GM18873 (cell line): ENCODE measurements around the gene CELA2B.
"Not testable (repeated sequence)": the region's sequence is repeated elsewhere in the genome, so short reads cannot be mapped to it uniquely, and the experiment has no call there.

Source experiments
- ATAC-seq: cut with Tn5 transposase; IDR thresholded peaks from one replicate; pipeline ENCODE4 v1.9.1; 2021; ENCODE audit warnings: mild to moderate bottlenecking, moderate library complexity, moderate number of reproducible peaks; ENCODE audit not compliant: unreplicated experiment, low FRiP score

CELA2B gene

DNA sequence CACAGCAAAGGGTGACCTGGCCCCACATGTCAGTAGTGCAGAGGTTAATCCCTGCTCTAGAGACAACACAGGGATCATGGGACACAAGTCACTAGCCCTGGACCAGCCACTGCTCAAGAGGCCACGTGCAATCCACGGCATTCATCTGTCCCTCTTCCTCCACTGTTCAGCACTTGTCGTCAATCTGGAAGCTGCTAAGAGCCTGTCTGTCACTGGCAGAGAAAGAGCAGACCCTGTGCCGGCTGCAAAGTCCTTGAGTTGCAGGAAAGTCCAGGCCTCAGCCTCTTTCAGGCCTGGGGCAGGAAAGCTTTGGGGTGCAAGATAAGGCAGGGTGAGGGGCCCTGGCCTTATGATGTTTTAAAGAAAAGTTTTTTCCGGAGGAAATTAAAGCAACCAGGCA, 16.7 kb downstream of the CELA2B start:
- ATAC-seq, result no peak

DNA sequence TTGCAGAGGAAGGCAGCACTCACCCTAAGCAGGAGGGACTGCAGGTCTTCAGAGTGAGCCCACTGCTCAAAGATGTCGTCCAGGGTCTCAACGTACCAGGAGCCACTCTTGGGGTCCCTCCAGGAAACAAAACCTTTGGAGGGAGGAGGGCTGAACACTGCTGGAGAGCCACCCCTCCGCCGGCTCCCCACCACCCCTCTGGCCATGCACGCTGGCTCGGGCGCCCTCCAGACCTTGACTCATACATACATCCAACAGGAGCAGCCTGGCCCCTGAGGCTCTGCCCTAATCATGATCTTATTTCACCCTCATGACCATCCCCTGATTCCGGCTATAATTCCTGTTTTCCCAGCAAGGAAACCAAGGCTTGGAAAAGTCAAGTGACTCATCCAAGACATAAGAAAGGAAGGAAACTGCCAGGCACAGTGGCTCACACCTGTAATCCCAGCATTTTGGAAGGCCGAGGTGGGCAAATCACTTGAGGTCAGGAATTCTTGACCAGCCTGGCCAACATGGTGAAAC, 18.0 kb downstream of the CELA2B start:
- no peak for ATAC-seq

DNA sequence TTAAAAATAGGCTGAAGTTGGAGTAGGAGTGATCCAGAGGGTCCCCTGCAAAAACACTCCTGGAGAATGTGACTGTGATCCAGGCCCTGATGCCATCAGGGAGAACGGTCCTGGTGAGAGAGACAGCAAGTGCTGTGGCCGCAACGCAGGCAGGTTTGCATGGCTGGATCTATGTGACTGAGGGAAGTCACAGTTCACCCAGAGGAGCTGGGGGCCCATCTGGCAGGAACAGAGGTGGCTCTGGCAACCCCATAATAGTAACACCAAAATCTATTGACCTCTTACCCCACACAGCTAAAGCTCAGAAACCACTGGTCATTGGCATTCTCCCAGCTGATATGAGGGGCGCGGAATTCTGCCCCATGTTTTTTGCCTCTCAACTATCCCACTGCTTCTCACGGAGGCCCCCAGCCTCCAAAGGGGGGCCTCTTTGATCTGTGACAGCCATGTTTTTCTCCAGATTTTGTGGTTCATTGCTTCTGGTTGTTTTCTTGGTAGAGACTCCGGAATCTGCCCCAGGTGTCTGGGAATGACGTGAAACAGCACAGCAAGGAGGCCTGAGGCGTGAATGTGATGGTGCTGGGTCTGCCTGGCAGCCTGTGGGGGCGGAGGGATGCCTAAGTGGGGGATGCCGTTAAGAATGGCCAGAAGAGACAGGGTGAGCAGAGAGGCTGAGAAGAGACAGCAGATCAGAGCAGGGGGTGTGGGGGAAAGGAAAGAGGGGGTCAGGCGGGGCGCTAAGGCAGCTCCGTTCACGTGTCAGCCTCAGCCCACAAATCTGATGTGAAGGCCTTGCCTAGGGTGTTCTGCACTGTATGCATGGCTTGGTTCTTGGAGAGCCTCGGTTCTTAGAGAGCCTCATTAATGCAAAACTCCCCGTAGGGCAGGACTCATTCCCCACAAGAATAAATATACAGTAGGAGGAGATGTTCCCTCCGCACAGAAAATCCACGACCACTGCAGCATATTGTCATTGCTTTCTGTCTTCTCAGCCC, 24.6 kb downstream of the CELA2B start:
- ATAC-seq, result no peak

DNA sequence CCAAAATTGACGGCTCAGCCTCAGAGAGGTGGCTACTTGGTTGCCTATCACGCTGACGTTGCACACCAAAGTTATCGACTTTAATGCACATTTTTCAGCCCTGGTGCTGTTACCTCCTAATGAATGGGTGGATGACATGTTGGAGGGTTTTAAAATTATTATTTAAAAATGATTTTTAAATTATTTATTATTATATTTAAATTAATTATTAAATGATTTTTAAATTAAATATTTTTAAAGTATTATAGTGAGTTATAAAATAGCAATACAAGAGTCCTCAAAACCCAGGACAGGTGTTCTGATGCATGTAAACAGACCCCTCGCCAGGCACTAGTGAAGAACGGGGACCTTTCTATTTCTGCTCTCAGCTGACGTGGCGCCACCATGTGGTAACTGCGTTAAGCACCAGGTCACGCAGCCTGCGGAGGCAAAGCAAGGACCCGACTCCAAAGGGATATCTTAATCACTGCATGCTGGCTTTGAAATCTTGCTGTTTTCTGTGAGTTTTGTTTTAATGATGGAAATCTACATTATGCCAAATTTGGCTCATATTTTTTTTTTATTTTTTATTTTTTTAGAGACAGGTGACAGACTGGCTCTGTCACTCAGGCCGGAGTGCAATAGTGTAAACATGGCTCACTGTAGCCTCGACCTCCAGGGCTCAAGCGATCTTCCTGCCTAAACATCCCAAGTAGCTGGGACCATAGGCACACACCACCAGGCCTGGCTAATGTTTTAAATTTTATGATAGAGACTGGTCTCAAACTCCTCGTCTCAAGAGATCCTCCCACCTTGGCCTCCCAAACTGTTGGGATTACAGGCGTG, 25.5 kb downstream of the CELA2B start:
- no peak for ATAC-seq

DNA sequence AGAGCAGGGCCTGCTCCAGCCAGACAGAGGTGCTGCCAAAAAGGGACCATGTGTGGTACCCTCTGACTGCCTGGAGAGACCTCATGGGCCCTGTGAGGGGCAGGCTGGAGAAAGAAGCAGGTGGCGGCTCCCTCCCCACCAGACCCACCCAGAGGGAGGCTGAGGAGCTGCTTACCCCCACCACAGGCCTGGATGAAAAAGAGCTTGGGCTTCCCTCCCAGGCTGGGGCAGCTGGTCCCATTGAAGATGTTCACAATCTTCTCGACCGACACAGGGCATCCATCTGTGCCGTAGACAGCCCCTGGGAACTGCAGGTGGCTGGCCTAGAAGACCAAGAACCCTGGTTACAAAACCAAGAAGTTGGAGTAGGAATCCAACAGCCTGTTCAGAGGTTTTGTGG, 28.5 kb downstream of the CELA2B start:
- ATAC-seq, result no peak

DNA sequence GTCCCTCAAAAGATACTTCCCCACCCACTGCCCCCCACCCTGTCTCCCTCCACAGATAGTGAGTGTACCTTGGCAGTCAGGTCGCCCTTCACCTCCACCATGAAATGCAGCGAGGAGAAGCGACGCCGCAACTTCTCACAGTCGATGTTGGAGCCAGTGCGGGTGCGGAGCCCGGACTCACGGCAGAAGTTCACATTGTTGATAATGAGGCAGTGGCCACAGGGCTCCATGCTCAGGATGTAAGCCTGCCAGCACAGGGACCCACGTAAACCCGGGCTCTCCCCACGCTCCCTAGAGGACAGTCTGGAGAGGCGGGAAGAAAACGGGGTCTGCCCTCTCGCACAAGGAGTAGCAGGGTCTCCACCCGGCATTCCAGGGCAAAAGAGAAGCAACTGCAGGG, 30.9 kb downstream of the CELA2B start:
- ATAC-seq, result no peak

DNA sequence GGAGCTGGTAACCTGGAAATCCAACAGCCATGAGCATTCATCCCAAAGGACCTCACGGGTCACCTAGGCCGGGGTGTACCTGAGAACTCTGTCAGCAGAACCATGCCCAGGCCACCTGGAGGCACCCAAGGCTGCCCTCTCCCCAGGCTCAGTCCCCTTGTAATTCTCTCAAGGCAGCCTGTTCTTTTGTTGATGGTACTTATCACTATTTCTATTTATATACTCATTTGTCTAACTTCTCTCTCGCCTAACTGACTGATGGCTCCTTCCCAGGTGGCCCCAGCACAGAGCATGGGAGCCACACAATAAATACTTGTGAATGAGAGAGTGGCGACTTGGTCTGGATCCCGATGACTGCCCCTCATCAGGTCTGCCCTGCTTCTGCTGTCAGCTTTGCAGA, 31.4 kb downstream of the CELA2B start:
- ATAC-seq, result no peak

DNA sequence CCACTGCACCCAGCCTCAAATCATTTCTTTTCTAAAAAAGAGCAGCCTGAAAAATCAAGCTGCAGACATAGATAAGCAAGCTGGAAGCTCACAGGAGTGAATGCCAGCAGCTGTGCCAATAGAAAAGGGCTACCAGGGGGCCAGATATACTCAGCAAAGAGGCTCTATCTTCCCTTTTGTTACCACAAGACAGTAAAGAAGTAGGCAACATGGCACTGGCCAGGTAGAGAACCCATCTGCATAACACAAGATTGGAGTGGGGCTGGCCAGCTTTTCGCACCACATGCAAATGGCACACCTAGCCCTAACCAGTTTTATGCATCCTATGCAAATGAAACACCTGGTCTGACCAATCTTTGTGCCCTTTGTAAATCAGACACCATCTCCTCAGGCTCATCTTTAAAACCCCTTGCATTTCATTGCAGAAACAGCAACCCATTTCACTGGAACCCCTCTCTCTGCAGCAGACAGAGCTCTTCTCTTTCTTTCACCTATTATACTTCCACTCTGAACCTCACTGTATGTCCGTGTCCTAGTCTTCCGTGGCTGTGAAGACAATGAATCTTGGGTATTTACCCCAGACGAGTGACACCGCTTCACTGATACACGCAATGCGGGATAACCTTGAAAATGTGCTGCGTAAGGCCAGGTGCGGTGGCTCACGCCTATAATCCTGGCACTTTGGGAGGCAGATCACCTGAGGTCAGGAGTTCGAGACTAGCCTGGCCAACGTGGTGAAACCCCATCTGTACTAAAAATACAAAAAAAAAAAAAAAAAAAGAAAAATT, 33.0 kb downstream of the CELA2B start:
- no peak for ATAC-seq

DNA sequence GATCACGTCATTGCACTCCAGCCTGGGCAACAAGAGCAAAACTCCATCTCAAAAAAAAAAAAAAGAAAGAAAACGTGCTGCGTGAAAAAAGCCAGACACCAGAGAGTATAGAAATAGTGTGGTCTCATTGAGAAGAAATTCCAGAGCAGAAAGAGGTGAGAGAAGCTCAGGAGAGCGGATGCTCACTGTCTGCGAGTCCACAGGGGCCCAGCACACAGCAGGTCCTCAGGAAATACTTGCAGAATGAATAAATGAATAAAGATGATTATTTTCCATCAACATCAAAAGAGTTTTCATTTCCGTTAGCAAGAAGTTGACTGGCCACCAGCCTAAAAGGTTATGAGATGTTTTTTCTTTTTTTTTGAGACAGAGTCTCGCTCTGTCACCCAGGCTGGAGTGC, 33.7 kb downstream of the CELA2B start:
- ATAC-seq, result no peak

DNA sequence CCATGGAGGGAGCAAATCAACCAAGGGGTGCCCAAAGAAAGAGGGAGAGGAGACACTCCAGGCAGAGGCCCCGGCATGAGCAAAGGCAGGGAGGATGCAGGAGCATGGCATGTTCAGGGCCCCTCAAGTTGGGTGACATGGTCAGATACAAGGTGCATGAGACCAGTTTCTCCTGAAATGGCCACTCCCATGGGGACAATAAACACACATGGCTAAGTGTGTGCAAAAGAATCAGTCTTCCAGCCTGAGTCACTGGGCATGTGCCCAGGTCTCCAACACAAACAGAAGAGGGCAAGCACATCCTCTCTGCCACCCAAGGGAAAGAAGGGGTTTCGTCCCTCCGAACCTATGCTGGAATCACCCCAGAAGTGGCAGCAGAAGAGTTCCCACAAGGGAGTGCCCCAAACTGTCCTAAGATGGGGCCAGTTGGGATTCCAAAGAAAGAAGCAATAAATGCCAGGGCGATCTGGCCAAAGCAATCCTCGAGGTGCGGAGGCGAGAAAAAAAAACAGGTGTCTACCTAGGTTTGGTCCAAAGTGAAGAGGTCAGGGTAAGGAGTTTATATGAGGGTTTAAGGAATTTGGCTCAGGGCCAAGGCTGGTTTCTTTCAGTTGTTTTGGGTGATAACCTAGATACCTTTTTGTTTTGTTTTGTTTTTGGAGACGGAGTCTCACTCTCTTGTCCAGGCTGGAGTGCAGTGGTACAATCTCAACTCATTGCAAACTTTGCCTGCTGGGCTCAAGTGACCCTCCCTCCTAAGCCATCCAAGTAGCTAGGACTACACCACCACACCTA, 34.9 kb downstream of the CELA2B start:
- no peak for ATAC-seq

DNA sequence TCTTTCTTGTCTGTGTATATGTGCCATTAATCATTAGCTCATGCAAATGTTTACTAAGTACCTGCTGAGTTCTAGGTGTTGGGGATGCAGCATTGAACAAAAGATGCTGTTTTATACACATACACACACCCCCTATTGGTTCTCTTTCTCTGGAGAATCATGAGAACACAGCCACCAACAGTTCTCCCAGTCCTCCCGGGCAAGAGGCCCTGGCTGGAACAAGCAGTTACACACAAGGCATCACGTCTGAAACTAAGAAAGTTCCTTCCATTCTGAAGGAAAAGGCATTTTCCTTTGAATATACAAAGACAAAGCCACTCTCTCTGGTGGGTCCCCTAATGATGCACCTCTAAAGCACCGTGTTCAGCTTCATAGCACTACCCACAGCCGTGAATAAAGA, 37.3 kb downstream of the CELA2B start:
- ATAC-seq, result no peak

DNA sequence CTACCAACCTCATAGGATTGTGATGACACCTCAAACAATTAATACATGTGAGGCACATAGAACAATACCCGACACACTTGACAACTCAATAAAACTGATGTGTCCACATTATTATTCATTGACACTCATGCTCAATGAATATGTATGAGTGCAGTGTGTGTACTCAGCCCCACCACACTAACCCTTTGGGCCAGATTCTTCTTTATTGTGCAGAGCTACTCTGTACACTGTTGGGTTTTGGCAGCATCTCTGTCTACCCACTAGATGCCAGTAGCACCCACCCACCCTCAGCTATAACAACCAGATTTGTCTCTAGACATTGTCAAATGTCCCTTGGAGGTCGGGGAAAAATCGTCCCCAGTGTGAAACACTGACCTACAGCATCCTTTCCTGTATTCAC, 38.0 kb downstream of the CELA2B start:
- ATAC-seq, result no peak

DNA sequence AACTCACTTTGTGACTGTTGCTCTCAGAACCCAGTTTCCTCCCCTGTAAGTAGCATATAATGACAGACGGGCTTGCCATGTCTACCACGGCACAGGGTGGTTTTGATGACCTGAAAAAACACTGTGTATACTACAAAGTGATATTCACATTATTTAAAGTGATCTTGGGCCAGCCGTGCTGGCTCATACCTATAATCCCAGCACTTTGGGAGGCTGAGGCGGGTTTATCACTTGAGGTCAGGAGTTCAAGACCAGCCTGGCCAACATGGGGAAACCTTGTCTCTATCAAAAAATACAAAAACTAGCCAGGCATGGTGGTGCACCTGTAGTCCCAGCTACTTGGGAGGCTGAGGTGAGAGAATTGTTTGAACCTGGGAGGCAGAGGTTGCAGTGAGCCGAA, 38.7 kb downstream of the CELA2B start:
- not testable (repeated sequence) for ATAC-seq

DNA sequence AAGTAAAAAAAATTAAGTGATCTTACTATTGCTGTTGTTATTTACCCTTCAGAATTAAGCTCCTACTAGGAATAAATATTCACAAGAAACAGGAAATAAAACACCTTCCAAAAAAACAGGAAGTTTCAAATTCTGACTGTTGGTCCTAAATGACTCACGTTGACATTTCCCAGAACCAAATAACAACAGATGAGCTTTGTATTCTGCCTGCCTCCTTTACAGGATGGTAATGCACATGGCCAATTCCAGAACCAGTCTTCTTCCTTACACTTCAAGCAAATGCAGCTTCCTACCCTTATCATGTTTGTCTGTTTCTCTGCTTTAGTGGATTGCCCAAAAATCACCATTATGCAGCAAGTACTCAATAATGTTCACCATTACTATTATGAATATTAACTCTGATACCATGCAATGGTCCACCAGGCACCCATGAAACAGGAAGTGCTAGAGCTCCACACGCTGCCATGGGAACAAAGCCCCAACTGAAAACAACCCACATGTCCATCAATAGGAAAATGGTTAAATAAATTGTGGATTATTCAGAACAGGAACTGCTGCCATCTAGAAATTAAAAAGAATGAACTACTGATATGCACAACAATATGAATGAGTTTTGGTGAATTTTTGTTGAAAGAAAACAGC, 39.2 kb downstream of the CELA2B start:
- no peak for ATAC-seq

DNA sequence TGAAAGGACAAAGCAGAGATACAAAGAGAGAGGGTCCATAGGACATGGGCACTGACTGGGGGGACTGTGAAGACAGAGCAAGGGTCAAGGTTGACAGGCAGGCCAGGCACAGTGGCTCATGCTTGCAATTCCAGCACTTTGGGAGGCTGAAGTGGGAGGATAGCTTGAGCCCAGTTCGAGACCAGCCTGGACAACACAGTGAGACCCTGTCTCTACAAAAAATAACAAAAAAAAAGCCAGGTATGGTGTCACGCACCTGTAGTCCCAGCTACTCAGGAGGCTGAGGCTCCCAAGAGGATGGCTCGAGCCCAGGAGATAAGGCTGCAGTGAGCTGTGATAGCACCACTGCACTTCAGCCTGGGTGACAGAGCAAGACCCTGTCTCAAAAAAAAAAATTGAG, 43.7 kb downstream of the CELA2B start:
- ATAC-seq, result no peak

DNA sequence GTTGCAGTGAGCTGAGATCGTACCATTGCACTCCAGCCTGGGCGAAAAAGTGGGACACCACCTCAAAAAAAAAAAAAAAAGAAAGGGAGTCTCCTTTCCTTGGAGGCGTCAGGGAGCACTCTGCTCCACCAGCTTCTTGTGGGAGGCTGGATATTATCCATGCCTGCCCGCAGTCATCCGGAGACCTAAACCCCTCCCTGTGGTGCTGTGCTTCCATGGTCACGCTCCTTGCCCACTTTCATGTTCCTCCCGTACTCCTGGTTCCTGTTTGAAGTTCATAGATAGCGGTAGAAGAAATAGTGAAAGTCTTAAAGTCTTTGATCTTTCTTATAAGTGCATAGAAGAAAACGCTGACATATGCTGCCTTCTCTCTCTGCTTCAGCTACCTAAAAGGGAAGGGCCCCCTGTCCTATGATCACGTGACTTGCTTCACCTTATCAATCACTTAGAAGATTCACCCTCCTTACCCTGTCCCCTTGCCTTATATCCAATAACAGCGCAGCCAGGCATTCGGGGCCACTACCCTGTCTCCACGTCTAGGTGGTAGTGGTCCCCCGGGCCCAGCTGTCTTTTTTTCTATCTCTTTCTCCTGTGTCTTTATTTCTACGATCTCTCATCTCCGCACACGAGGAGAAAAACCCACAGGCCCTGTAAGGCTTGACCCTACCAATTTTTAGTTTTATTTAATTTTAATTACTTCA, 45.5 kb downstream of the CELA2B start:
- ATAC-seq, result not testable (repeated sequence)

DNA sequence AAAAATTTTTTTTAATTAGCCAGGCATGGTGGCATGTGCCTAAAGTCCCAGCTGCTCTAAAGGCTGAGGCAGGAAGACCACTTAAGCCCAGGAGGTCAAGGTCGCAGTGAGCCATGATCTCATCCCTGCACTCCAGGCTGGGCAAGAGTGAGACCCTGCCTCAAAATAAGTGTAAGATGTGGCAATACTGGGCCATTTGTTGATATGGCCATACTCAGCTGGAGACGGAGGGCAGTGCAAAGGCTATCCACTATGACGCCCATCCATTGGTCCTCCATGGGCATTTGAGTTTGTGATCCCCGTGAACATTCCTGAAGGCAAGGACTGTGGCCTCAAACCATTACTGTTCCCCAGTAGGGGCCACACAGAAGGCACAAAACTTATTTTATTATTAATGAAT, 46.6 kb downstream of the CELA2B start:
- ATAC-seq, result no peak
